H9 (cell line): ENCODE data around the gene RPS19. TPM values are rescaled to one million over a fixed set of nuclear protein-coding genes. Genes with fewer than 3 reads are reported as not detected.

Experiments used
- DNase-seq: peaks from one replicate; pipeline ENCODE4 v3.0.0-alpha.2; 2017
- H2AFZ ChIP-seq: one replicate; pipeline ENCODE4 v1.6.1; 2013; ENCODE audit warnings: mild to moderate bottlenecking, low read length, control low read depth, moderate library complexity
- H2AK5ac ChIP-seq: 2 replicates; pipeline ENCODE4 v1.6.1; 2013; ENCODE audit warnings: low read length, control low read depth, mixed read lengths; ENCODE audit not compliant: insufficient read length
- H2BK120ac ChIP-seq: one replicate; pipeline ENCODE4 v1.6.1; 2013; ENCODE audit warnings: low read depth, mild to moderate bottlenecking, low read length, control low read depth, inconsistent platforms; ENCODE audit not compliant: poor library complexity, severe bottlenecking
- H2BK12ac ChIP-seq: 2 replicates; pipeline ENCODE4 v1.6.1; 2013; ENCODE audit warnings: low read length, control low read depth, mixed read lengths, low read depth; ENCODE audit not compliant: insufficient read length
- H2BK15ac ChIP-seq: 2 replicates; pipeline ENCODE4 v1.6.1; 2013; ENCODE audit warnings: low read depth, low read length, control low read depth
- H2BK20ac ChIP-seq: one replicate; pipeline ENCODE4 v1.6.1; 2013; ENCODE audit warnings: low read depth, mild to moderate bottlenecking, low read length, control low read depth, inconsistent platforms; ENCODE audit not compliant: poor library complexity, severe bottlenecking
- H2BK5ac ChIP-seq: 2 replicates; pipeline ENCODE4 v1.6.1; 2013; ENCODE audit warnings: low read length, control low read depth, mixed read lengths; ENCODE audit not compliant: insufficient read length
- H3K14ac ChIP-seq: 2 replicates; pipeline ENCODE4 v1.6.1; 2013; ENCODE audit warnings: low read length, control low read depth; ENCODE audit not compliant: insufficient read depth
- H3K18ac ChIP-seq: 2 replicates; pipeline ENCODE4 v1.6.1; 2013; ENCODE audit warnings: low read depth, mild to moderate bottlenecking, mixed read lengths, low read length, control low read depth; ENCODE audit not compliant: insufficient read length
- H3K23ac ChIP-seq: 2 replicates; pipeline ENCODE4 v1.6.1; 2013; ENCODE audit warnings: low read length, control low read depth, mixed read lengths, low read depth; ENCODE audit not compliant: insufficient read length
- H3K23me2 ChIP-seq: 2 replicates; pipeline ENCODE4 v1.6.1; 2013; ENCODE audit warnings: low read depth, mild to moderate bottlenecking, mixed read lengths, low read length, control low read depth; ENCODE audit not compliant: insufficient read length, poor library complexity, severe bottlenecking
- H3K27ac ChIP-seq: 2 replicates; pipeline ENCODE4 v1.5.1; 2013; ENCODE audit warnings: low read length, control low read depth, mixed read lengths, low read depth; ENCODE audit not compliant: insufficient read length
- H3K27me3 ChIP-seq: 2 replicates; pipeline ENCODE4 v1.6.1; 2013; ENCODE audit warnings: low read length, control low read depth, inconsistent platforms; ENCODE audit not compliant: insufficient read depth
- H3K4ac ChIP-seq: 2 replicates; pipeline ENCODE4 v1.6.1; 2013; ENCODE audit warnings: low read depth, mild to moderate bottlenecking, control low read depth, inconsistent platforms, low read length, moderate library complexity
- H3K4me1 ChIP-seq: 2 replicates; pipeline ENCODE4 v1.6.1; 2013; ENCODE audit warnings: low read length, control low read depth, inconsistent platforms; ENCODE audit not compliant: insufficient read depth
- H3K4me2 ChIP-seq: 2 replicates; pipeline ENCODE4 v1.6.1; 2013; ENCODE audit warnings: low read length, control low read depth, mixed read lengths; ENCODE audit not compliant: insufficient read length, insufficient read depth
- H3K56ac ChIP-seq: 2 replicates; pipeline ENCODE4 v1.6.1; 2013; ENCODE audit warnings: low read depth, mild to moderate bottlenecking, mixed read lengths, low read length, control low read depth; ENCODE audit not compliant: insufficient read length
- H3K79me1 ChIP-seq: 2 replicates; pipeline ENCODE4 v1.6.1; 2013; ENCODE audit warnings: low read depth, mild to moderate bottlenecking, moderate library complexity, low read length, control low read depth, inconsistent platforms; ENCODE audit not compliant: insufficient read depth, poor library complexity, severe bottlenecking
- H3K79me2 ChIP-seq: 2 replicates; pipeline ENCODE4 v1.6.1; 2013; ENCODE audit warnings: low read length, control low read depth, inconsistent platforms; ENCODE audit not compliant: insufficient read depth
- H3K9ac ChIP-seq: 2 replicates; pipeline ENCODE4 v1.6.1; 2013; ENCODE audit warnings: low read length, control low read depth, mixed read lengths; ENCODE audit not compliant: insufficient read length; ENCODE audit errors: extremely low read depth
- H3K9me3 ChIP-seq: one replicate; pipeline ENCODE4 v1.6.1; 2013; ENCODE audit warnings: low read depth, low read length, inconsistent platforms; ENCODE audit not compliant: control insufficient read depth
- H3T11ph ChIP-seq: one replicate; pipeline ENCODE4 v1.6.1; 2013; ENCODE audit warnings: mild to moderate bottlenecking, low read length, control low read depth, inconsistent platforms
- H4K20me1 ChIP-seq: one replicate; pipeline ENCODE4 v1.6.1; 2013; ENCODE audit not compliant: control insufficient read depth, insufficient read length, insufficient read depth
- H4K5ac ChIP-seq: 2 replicates; pipeline ENCODE4 v1.6.1; 2013; ENCODE audit warnings: low read depth, mild to moderate bottlenecking, mixed read lengths, low read length, control low read depth; ENCODE audit not compliant: insufficient read length
- H4K8ac ChIP-seq: replicated peaks from 2 replicates; pipeline ENCODE4 v1.6.1; 2013; ENCODE audit warnings: low read length, control low read depth, mixed read lengths, low read depth; ENCODE audit not compliant: insufficient read length
- H4K91ac ChIP-seq: 2 replicates; pipeline ENCODE4 v1.6.1; 2013; ENCODE audit warnings: low read depth, mild to moderate bottlenecking, moderate library complexity, mixed read lengths, low read length, control low read depth; ENCODE audit not compliant: insufficient read length
- H3K27ac Mint-ChIP-seq, 3 experiments: 2 replicates in 2 of 3; 3 replicates in 1 of 3; pipeline ENCODE4 v1.8.0; 2020 to 2021; ENCODE audit warnings: mixed read lengths in 3 of 3, mild to moderate bottlenecking in 1 of 3, moderate library complexity in 1 of 3
- H3K27me3 Mint-ChIP-seq: 2 replicates; pipeline ENCODE4 v1.8.0; 2021; ENCODE audit warnings: low read depth, mild to moderate bottlenecking, moderate library complexity, mixed read lengths
- H3K36me3 Mint-ChIP-seq, 3 experiments: 2 replicates in 2 of 3; 3 replicates in 1 of 3; pipeline ENCODE4 v1.8.0; 2020 to 2021; ENCODE audit warnings: low read depth in 3 of 3, mixed read lengths in 3 of 3; ENCODE audit not compliant: insufficient read depth in 1 of 3
- H3K4me1 Mint-ChIP-seq, 2 experiments: 2 replicates each; pipeline ENCODE4 v1.8.0; 2020; ENCODE audit warnings: mixed read lengths in 2 of 2
- H3K4me3 Mint-ChIP-seq, 2 experiments: 2 replicates in 1 of 2; 3 replicates in 1 of 2; pipeline ENCODE4 v1.8.0; 2020 to 2021; ENCODE audit warnings: mild to moderate bottlenecking in 2 of 2, mixed read lengths in 2 of 2, moderate library complexity in 1 of 2
- H3K9me3 Mint-ChIP-seq, 2 experiments: 2 replicates in 1 of 2; 3 replicates in 1 of 2; pipeline ENCODE4 v1.8.0; 2020; ENCODE audit warnings: mild to moderate bottlenecking in 2 of 2, mixed read lengths in 2 of 2, moderate library complexity in 1 of 2
- CTCF ChIP-seq: fragments of 200-600 bp; sonication (generic); conservative IDR thresholded peaks from 3 replicates; pipeline ENCODE4 v1.8.0; 2021; ENCODE audit warnings: antibody characterized with exemption, mild to moderate bottlenecking
- WGBS: extraction: QIAGEN DNeasy Blood & Tissue Kit; methylation state at CpG from one replicate; pipeline ENCODE4 v1.1.7; 2013; ENCODE audit warnings: missing lambda C conversion rate, low lambda C conversion rate, mixed read lengths; ENCODE audit not compliant: insufficient read length; ENCODE audit errors: extremely low coverage; 5-methylcytosine and 5-hydroxymethylcytosine counted together
- total RNA-seq: library from RNA; stranded (reverse); gene quantifications from 2 replicates; pipeline ENCODE4 v1.2.1, GENCODE V29; 2021

RPS19 gene
- total RNA-seq, 1 experiment from 2014 or later, result 3,024 TPM

GRCh38 chr19:41879670-41880328 is 19.7 kb downstream of the RPS19 start:
- no peak overlapping the region for H4K8ac ChIP-seq
- H3K14ac ChIP-seq, result no peak overlapping the region
- H2BK15ac ChIP-seq, result no peak overlapping the region
- no peaks in the 10 kb centered on the region for H3K4me1 ChIP-seq
- H3K23me2 ChIP-seq, result peaks cover 20% of the 10 kb centered on the region
- H2BK5ac ChIP-seq, result no peak overlapping the region
- H3K27me3 ChIP-seq, result no peaks in the 10 kb centered on the region; the same call in 1 of the 2 replicates
- no peak overlapping the region for H3K9ac ChIP-seq
- no peaks in the 10 kb centered on the region; a peak in 1 of 7 replicates for H3K36me3 Mint-ChIP-seq
- H3K23ac ChIP-seq, result no peak overlapping the region
- no peak overlapping the region for H3K4ac ChIP-seq
- no peaks in the 10 kb centered on the region for H3K79me2 ChIP-seq
- no peak overlapping the region for H3K18ac ChIP-seq
- H2AK5ac ChIP-seq, result no peak overlapping the region
- H4K5ac ChIP-seq, result no peak overlapping the region
- H3K27ac ChIP-seq, result no peak overlapping the region
- peaks cover 7 to 28% of the 10 kb centered on the region in 2 experiments for H3K4me1 Mint-ChIP-seq
- no peaks in the 10 kb centered on the region for H3K9me3 Mint-ChIP-seq
- no peak overlapping the region for H3K56ac ChIP-seq
- peaks cover 52% of the 10 kb centered on the region for H3K27me3 Mint-ChIP-seq
- no peak overlapping the region for H2BK120ac ChIP-seq
- H3K79me1 ChIP-seq, result no peaks in the 10 kb centered on the region
- DNase-seq, result no peak
- H3K4me2 ChIP-seq, result no peak overlapping the region
- H2AFZ ChIP-seq, result no peak overlapping the region
- H2BK12ac ChIP-seq, result no peak overlapping the region
- no peak overlapping the region for H2BK20ac ChIP-seq
- no peaks in the 10 kb centered on the region for H3K9me3 ChIP-seq
- no peak overlapping the region; a peak in 1 of 5 replicates for H3K4me3 Mint-ChIP-seq
- H3T11ph ChIP-seq, result no peak overlapping the region
- no peak for TF ChIP-seq CTCF
- H4K20me1 ChIP-seq, result no peaks in the 10 kb centered on the region
- H3K27ac Mint-ChIP-seq, result no peak overlapping the region
- no CpG with 5 or more reads among the region's 7 CpGs for WGBS
- no peak overlapping the region for H4K91ac ChIP-seq
